Measurements from ENCODE around the gene DSG3.

DSG3 gene

DNA sequence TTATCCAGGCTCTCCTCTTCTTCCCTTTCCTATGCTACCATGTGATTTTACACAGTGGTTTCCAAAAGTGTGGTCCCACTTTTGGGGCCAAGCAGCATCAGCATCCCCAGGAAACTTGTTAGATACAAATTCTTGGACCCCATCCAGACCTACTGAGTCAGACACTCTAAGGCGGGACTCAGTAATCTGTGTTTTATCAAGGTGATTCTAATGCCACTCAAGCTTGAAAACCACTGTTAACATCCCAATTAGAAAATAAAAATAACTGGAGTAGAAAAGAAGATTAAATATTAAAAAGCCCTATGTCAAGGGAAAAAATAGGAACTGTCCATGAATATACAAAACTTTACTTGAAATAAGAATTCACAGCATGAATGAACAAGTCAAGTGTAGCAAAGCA lies 61.2 kb downstream of the DSG3 start:
- TF ChIP-seq, protein P1, sequence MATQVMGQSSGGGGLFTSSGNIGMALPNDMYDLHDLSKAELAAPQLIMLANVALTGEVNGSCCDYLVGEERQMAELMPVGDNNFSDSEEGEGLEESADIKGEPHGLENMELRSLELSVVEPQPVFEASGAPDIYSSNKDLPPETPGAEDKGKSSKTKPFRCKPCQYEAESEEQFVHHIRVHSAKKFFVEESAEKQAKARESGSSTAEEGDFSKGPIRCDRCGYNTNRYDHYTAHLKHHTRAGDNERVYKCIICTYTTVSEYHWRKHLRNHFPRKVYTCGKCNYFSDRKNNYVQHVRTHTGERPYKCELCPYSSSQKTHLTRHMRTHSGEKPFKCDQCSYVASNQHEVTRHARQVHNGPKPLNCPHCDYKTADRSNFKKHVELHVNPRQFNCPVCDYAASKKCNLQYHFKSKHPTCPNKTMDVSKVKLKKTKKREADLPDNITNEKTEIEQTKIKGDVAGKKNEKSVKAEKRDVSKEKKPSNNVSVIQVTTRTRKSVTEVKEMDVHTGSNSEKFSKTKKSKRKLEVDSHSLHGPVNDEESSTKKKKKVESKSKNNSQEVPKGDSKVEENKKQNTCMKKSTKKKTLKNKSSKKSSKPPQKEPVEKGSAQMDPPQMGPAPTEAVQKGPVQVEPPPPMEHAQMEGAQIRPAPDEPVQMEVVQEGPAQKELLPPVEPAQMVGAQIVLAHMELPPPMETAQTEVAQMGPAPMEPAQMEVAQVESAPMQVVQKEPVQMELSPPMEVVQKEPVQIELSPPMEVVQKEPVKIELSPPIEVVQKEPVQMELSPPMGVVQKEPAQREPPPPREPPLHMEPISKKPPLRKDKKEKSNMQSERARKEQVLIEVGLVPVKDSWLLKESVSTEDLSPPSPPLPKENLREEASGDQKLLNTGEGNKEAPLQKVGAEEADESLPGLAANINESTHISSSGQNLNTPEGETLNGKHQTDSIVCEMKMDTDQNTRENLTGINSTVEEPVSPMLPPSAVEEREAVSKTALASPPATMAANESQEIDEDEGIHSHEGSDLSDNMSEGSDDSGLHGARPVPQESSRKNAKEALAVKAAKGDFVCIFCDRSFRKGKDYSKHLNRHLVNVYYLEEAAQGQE (IDR thresholded peaks at IDR 0.05; ENCODE audit: insufficient read depth in 1 of 2, low read depth in 2 of 2, low read length in 2 of 2): no peak
- TF ChIP-seq FOXP2 (optimal IDR thresholded peaks at IDR 0.05; ENCODE audit: borderline replicate concordance, extremely low read depth, extremely low read length, insufficient read depth): no peak
- no peak for TF ChIP-seq SIN3A (IDR thresholded peaks at IDR 0.05; ENCODE audit: borderline replicate concordance, insufficient read depth, low read length)
- no peak for TF ChIP-seq POLR2AphosphoS5 (IDR thresholded peaks at IDR 0.05; ENCODE audit: low read depth, low read length)
- TF ChIP-seq TAF1 (IDR thresholded peaks at IDR 0.05; ENCODE audit: borderline replicate concordance, insufficient read depth, low read length): no peak

DNA sequence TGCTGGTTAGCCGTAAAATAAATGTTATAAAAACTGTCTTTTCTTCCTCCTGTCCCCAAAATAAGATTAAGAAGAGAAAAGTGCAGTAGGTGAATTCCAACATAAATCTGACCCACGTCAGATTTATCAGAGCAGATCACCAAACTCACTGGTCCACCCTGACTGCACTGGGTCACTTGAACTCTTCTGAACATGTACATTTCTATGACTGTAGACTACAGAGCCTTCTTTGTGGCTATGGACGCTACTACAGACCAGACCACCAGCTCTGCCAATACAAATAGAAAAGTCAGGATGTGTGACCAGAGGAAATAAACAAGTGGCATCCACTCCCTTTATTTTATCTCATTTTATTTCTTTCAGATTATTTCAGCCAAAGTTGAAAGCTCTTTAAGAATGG lies 62.0 kb downstream of the DSG3 start:
- no peak for TF ChIP-seq POLR2AphosphoS5 (IDR thresholded peaks at IDR 0.05; ENCODE audit: low read depth, low read length)
- TF ChIP-seq, protein P1 (IDR thresholded peaks at IDR 0.05; ENCODE audit: insufficient read depth in 1 of 2, low read depth in 2 of 2, low read length in 2 of 2): no peak
- no peak for TF ChIP-seq FOXP2 (optimal IDR thresholded peaks at IDR 0.05; ENCODE audit: borderline replicate concordance, extremely low read depth, extremely low read length, insufficient read depth)
- no peak for TF ChIP-seq SIN3A (IDR thresholded peaks at IDR 0.05; ENCODE audit: borderline replicate concordance, insufficient read depth, low read length)
- TF ChIP-seq TAF1 (IDR thresholded peaks at IDR 0.05; ENCODE audit: borderline replicate concordance, insufficient read depth, low read length): no peak

DNA sequence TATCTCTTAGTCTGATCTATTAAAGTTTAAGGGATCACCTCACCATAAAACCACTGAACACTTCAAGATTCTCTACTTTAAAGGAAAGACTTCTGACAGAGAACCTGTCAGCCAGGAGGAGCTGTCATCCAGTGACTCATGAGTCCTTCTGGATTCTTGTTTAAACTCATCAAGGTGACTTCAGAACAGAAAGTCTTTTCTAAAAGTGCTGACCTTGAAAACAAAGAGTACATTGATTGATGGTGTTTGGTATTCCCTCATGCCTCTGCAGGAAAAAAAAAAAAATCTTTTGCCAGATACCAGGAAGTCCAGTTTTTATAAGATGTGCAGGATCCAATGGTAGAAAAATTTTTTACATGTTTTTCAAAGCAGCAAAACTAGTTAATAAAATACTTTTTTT lies 62.8 kb downstream of the DSG3 start:
- no peak for TF ChIP-seq SIN3A (IDR thresholded peaks at IDR 0.05; ENCODE audit: borderline replicate concordance, insufficient read depth, low read length)
- TF ChIP-seq, protein P1 (IDR thresholded peaks at IDR 0.05; ENCODE audit: insufficient read depth in 1 of 2, low read depth in 2 of 2, low read length in 2 of 2): no peak
- TF ChIP-seq TAF1 (IDR thresholded peaks at IDR 0.05; ENCODE audit: borderline replicate concordance, insufficient read depth, low read length): no peak
- no peak for TF ChIP-seq POLR2AphosphoS5 (IDR thresholded peaks at IDR 0.05; ENCODE audit: low read depth, low read length)
- no peak for TF ChIP-seq FOXP2 (optimal IDR thresholded peaks at IDR 0.05; ENCODE audit: borderline replicate concordance, extremely low read depth, extremely low read length, insufficient read depth)

DNA sequence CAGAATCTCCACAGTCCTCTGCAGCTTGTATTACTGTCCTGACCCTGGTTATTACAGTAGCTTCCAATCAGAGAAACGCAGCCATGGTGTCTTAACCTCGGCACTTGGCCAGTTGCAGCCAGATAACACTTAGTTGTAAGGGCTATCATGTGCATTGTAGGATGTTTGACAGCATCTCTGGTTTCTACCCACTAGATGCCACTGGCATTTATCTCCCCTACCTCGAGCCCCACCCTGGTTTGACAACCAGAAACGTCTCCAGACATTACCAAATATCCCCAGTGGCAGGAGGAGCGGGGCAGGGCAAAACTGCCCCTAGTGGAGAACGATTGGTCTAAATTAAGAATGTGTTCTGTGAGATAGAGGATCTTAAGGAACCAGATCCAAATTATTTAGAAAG lies 63.6 kb downstream of the DSG3 start:
- TF ChIP-seq TAF1 (IDR thresholded peaks at IDR 0.05; ENCODE audit: borderline replicate concordance, insufficient read depth, low read length): no peak
- TF ChIP-seq, protein P1 (IDR thresholded peaks at IDR 0.05; ENCODE audit: insufficient read depth in 1 of 2, low read depth in 2 of 2, low read length in 2 of 2): no peak
- no peak for TF ChIP-seq SIN3A (IDR thresholded peaks at IDR 0.05; ENCODE audit: borderline replicate concordance, insufficient read depth, low read length)
- TF ChIP-seq POLR2AphosphoS5 (IDR thresholded peaks at IDR 0.05; ENCODE audit: low read depth, low read length): no peak
- TF ChIP-seq FOXP2 (optimal IDR thresholded peaks at IDR 0.05; ENCODE audit: borderline replicate concordance, extremely low read depth, extremely low read length, insufficient read depth): no peak

Measured in PFSK-1 (cell line).